GM21576 (cell line): Measurements from ENCODE around the gene POC1B.

Experiments used
- ATAC-seq: cut with Tn5 transposase; IDR thresholded peaks from one replicate; pipeline ENCODE4 v1.9.1; 2021; ENCODE audit warnings: mild to moderate bottlenecking, moderate library complexity; ENCODE audit not compliant: unreplicated experiment

Gene POC1B

DNA sequence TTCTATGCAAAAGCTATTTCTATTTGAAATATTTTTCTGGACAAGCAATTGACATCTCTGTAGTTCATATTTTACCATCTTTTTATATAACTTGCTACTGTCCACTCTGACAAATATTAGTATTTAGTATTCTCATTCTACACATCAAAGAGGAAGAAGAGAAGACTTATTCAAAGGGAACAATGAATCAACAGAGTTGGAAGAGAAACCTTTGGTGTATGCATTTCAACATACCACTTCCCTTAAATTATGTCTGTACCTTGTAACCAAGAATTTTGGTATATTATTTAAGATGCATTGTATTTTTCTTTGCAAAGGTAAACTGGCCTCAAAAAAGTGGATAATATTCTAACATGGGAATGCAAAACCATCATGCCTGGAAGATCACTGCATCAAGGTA, 101.5 kb downstream of the POC1B start:
- ATAC-seq = no peak

- ATAC-seq = no peak
These were observed 104.6 kb downstream of the POC1B start for GRCh38 chr12:89421092-89421835.

GRCh38 chr12:89418228-89418910, 107.5 kb downstream of the POC1B start:
- ATAC-seq = no peak

- ATAC-seq = no peak
These were observed 108.4 kb downstream of the POC1B start for GRCh38 chr12:89417246-89417977.

GRCh38 chr12:89416049-89416792, 109.6 kb downstream of the POC1B start:
- no peak for ATAC-seq

GRCh38 chr12:89414851-89415250, 111.0 kb downstream of the POC1B start:
- no peak for ATAC-seq

GRCh38 chr12:89414322-89414721, 111.5 kb downstream of the POC1B start:
- no peak for ATAC-seq

DNA sequence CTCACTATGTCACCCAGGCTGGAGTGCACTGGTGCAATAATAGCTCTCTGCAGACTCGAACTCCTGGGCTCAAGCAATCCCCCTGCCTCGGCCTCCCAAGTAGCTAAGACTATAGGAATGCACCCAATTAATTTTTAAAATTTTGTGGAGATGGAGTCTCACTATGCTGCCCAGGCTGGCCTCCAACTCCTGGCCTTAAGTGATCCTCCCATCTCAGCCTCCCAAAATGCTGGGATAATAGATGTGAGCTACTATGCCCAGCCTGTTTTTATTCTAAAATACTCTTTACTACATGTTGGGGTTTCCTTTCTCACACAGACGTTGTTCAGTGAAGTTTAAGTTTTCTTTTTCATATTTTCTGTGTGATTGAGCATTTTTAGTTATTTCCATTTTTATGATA, 112.6 kb downstream of the POC1B start:
- no peak for ATAC-seq

- ATAC-seq = no peak
These were observed 113.2 kb downstream of the POC1B start for GRCh38 chr12:89412665-89413064.

DNA sequence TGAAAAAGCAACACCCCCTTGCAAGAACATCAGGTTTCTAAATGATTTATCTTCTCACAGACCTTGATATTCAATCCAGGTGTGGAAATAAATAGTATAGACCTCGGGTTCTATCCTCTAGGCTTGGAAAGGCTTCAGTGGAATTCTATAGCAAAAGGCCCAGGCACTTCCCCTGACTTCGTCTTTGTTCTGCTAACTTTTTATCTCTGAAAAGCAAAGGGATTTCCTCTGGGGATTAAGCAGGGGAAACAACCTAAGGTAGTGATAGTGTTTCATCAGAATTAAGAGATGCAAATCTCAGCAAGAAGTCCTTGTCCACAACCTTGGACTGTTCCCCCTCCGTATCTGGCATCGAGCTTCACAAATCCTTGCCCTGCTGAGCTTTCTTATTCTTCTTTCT, 114.0 kb downstream of the POC1B start:
- ATAC-seq = no peak

DNA sequence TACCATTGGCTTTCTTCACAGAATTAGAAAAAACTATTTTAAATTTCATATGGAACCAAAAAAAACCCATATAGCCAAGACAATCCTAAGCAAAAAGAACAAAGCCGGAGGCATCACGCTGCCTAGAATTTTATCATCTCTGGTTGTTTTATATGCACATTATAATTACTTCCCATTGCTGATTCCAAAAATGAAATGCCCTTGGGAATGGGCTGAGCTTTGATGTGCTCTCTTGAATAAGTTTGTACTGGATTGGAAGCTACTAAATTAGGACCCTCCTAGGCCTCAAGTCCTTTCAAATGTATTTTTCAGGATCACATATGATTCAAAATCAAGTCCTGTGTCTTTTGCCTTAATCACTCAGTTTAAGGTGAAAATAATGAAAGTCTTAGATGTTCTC, 114.6 kb downstream of the POC1B start:
- no peak for ATAC-seq

DNA sequence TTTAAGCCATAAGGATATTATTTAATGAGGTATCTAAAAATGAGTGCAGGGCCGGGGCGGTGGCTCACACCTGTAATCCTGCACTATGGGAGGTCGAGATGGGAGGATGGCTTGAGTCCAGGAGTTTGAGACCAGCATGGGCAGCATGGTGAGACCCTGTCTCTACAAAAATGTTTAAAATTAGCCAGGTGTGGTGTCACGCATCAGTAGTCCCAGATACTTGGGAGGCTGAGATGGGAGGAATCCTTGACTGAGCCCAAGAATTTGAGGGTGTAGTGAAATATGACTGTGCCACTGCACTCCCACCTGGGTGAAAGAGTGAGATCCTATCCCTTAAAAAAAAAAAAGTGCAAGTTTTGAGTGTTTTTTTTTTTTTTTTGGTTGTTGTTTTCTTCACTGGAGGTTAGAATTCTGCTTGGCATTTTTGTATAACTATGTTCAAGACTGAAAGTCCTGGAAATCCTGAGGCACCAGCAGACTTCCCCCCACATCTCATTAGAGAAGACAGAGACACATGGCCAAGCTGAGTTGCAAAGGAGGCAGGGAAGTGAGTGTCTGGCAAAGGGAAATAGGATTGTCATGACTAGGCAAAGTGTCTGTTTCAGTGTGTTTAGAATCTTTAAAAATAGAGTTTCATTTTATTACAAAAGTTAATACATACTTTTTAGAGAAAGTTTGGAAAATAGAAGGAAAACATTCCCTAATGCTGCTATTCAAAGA, 120.1 kb downstream of the POC1B start:
- no peak for ATAC-seq

- ATAC-seq = no peak
These were observed 124.3 kb downstream of the POC1B start for GRCh38 chr12:89401433-89402058.

- ATAC-seq = no peak
These were observed 125.4 kb downstream of the POC1B start for GRCh38 chr12:89400415-89400814.

DNA sequence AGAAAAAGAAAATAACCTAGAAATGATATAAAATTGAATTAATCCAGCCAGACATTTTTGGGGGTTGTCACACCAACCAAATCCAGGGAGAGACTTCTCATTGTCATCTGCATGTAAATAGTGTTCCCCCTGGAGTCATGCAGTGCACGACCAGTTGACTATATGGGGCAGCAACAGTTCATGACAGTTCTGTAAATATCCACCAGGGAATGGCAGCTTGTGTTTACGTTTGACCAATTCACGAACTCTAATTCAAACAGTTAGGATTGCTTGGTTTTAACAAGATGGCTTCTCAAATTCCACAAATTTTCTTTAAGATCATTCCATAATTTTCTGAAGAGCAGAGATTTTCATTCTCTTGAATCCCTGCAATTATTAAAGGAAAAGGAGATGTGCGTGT, 130.1 kb downstream of the POC1B start:
- ATAC-seq = no peak

- ATAC-seq = no peak
These were observed 132.2 kb downstream of the POC1B start for GRCh38 chr12:89393551-89394121.

DNA sequence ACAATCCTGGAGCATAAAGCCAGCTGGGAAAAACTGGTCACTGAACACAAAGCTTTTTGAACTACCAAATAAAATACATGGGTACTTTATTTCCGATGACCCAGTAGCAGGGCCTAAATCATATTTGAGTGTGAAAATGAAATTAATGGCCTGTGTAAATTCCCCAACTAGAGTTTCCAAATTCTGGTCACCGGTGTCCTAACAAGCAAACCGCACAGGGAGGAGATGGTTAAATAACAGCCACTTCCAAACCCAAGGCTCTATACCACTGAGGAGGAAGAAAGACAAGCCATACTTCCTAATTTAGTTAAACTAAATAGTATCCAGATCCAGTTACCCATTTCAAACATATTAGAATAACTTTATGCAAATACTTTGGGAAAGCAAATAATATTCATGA, 133.5 kb downstream of the POC1B start:
- ATAC-seq = no peak

DNA sequence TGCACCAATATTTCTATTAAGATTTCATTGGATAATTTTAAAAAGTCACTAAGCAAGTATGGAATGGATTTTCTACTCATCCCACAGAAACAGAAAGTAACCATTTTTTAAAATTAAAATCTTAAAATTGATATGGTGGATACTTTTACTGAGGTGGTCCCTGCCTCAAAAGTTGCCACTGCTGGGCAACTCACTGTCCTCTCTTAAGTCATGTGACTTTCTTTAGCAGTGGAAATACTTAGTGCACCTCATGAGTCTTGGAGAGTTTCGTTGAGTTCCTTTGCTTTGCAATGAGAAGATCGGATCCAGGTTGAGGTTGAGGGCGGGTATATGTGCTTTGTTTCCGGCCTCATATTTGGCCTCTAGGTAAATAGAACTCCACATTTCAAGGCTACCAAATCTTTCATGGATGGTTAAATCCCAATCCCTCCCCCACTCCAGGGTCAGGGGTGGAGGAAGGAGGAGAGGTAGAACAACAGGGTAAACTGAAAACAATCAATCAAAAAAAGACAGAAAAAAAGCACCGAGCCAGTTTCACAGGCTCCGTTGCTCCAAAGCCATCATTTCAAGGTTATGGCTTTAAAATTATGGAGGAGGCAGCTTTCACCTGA, 134.0 kb downstream of the POC1B start:
- ATAC-seq = no peak
